WERI-Rb-1 (cell line): Measurements from ENCODE around the gene MMP2.

ENCODE experiments used
- DNase-seq: peaks from one replicate; pipeline ENCODE4 v3.0.0-alpha.2; 2020
- H3K27ac ChIP-seq: fragments of 250-450 bp; sonication (Bioruptor Pico); 2 replicates; pipeline ENCODE4 v1.5.1; 2020; ENCODE audit warnings: mild to moderate bottlenecking, moderate library complexity
- H3K27me3 ChIP-seq: fragments of 250-450 bp; sonication (Bioruptor Pico); 2 replicates; pipeline ENCODE4 v1.5.1; 2021; ENCODE audit warnings: mild to moderate bottlenecking, low read depth, moderate library complexity; ENCODE audit not compliant: insufficient read depth, severe bottlenecking
- H3K36me3 ChIP-seq: fragments of 250-450 bp; sonication (Bioruptor Pico); 2 replicates; pipeline ENCODE4 v1.5.1; 2020; ENCODE audit warnings: mild to moderate bottlenecking, moderate library complexity
- H3K4me3 ChIP-seq: 2 replicates; pipeline ENCODE4 v1.5.1; 2011; ENCODE audit warnings: low read depth, mild to moderate bottlenecking, control low read depth, low read length
- H3K9me3 ChIP-seq: fragments of 250-450 bp; sonication (Bioruptor Pico); 2 replicates; pipeline ENCODE4 v1.5.1; 2021; ENCODE audit warnings: mild to moderate bottlenecking, moderate library complexity; ENCODE audit not compliant: severe bottlenecking
- CTCF ChIP-seq: IDR thresholded peaks from 2 replicates; pipeline ENCODE4 v1.5.1; 2011; ENCODE audit warnings: low read depth, mild to moderate bottlenecking, control low read depth, inconsistent platforms, low read length

Gene MMP2

GRCh38 chr16:55447231-55447630 lies 31.8 kb upstream of the MMP2 start:
- Histone ChIP-seq H3K36me3 (no peaks in the 10 kb centered on the region), H3K9me3 (no peaks in the 10 kb centered on the region), H3K4me3 (no peak overlapping the region), H3K27me3 (no peaks in the 10 kb centered on the region), H3K27ac (no peak overlapping the region)
- TF ChIP-seq CTCF, result no peak
- no peak for DNase-seq

GRCh38 chr16:55452996-55453395 lies 26.0 kb upstream of the MMP2 start:
- Histone ChIP-seq H3K4me3 (no peak overlapping the region), H3K9me3 (no peaks in the 10 kb centered on the region), H3K27me3 (no peaks in the 10 kb centered on the region), H3K36me3 (no peaks in the 10 kb centered on the region), H3K27ac (no peak overlapping the region)
- DNase-seq, result no peak
- no peak for TF ChIP-seq CTCF

- Histone ChIP-seq H3K27me3 (no peaks in the 10 kb centered on the region), H3K27ac (no peak overlapping the region), H3K4me3 (no peak overlapping the region), H3K36me3 (no peaks in the 10 kb centered on the region), H3K9me3 (no peaks in the 10 kb centered on the region)
- DNase-seq, result no peak
- TF ChIP-seq CTCF, result no peak
These were observed 25.1 kb upstream of the MMP2 start for GRCh38 chr16:55453909-55454308.

GRCh38 chr16:55454861-55455260 lies 24.1 kb upstream of the MMP2 start:
- no peak for DNase-seq
- no peaks in the 10 kb centered on the region for H3K36me3 ChIP-seq
- H3K27ac ChIP-seq, result no peak overlapping the region
- no peaks in the 10 kb centered on the region for H3K9me3 ChIP-seq
- no peak overlapping the region for H3K4me3 ChIP-seq
- H3K27me3 ChIP-seq, result no peaks in the 10 kb centered on the region
- TF ChIP-seq CTCF, result no peak

- DNase-seq, result peak; percentile 77
- H3K27me3 ChIP-seq, result no peaks in the 10 kb centered on the region
- no peaks in the 10 kb centered on the region for H3K9me3 ChIP-seq
- no peak for TF ChIP-seq CTCF
- H3K27ac ChIP-seq, result peak overlapping the region; percentile 23
- peak overlapping the region; percentile 11 for H3K4me3 ChIP-seq
- H3K36me3 ChIP-seq, result no peaks in the 10 kb centered on the region
These were observed 16.8 kb upstream of the MMP2 start for GRCh38 chr16:55462241-55462640.

GRCh38 chr16:55464375-55464774 lies 14.6 kb upstream of the MMP2 start:
- H3K4me3 ChIP-seq, result no peak overlapping the region
- no peak overlapping the region for H3K27ac ChIP-seq
- no peaks in the 10 kb centered on the region for H3K27me3 ChIP-seq
- H3K9me3 ChIP-seq, result no peaks in the 10 kb centered on the region
- no peak for DNase-seq
- TF ChIP-seq CTCF, result no peak
- H3K36me3 ChIP-seq, result no peaks in the 10 kb centered on the region
